ENCODE results near the gene DYRK3. TPM values are rescaled to one million over a fixed set of nuclear protein-coding genes. Genes with fewer than 3 reads are reported as not detected.
A peak's percentile ranks its signal among the peaks of the same experiment; 100 is the strongest.

Gene DYRK3
- total and polyA plus RNA-seq, 9 of the 15 experiments (the other 6 are each of a cell fraction or from before 2014, with no cell fraction given), result 4.5 to 33.7 (median 25.7) TPM

- TF ChIP-seq, protein P1, sequence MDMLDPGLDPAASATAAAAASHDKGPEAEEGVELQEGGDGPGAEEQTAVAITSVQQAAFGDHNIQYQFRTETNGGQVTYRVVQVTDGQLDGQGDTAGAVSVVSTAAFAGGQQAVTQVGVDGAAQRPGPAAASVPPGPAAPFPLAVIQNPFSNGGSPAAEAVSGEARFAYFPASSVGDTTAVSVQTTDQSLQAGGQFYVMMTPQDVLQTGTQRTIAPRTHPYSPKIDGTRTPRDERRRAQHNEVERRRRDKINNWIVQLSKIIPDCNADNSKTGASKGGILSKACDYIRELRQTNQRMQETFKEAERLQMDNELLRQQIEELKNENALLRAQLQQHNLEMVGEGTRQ (CRISPR knock-in tag; IDR thresholded peaks at IDR 0.05), result peak; percentile 91
- TF ChIP-seq, protein P2, sequence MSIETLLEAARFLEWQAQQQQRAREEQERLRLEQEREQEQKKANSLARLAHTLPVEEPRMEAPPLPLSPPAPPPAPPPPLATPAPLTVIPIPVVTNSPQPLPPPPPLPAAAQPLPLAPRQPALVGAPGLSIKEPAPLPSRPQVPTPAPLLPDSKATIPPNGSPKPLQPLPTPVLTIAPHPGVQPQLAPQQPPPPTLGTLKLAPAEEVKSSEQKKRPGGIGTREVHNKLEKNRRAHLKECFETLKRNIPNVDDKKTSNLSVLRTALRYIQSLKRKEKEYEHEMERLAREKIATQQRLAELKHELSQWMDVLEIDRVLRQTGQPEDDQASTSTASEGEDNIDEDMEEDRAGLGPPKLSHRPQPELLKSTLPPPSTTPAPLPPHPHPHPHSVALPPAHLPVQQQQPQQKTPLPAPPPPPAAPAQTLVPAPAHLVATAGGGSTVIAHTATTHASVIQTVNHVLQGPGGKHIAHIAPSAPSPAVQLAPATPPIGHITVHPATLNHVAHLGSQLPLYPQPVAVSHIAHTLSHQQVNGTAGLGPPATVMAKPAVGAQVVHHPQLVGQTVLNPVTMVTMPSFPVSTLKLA (conservative IDR thresholded peaks at IDR 0.05), result peak in 1 of 2 experiments; percentile 31; a peak in 2 of 4 replicates
- TF ChIP-seq CC2D1A (IDR thresholded peaks at IDR 0.05) (peak; percentile 74), ARID2 (IDR thresholded peaks at IDR 0.05) (0 out of 2 replicates have a peak, but pooled peaks have one; percentile 27), SMARCA4 (IDR thresholded peaks at IDR 0.05) (peak; percentile 27; the same call in 1 of the 2 replicates), TFE3 (CRISPR knock-in tag; IDR thresholded peaks at IDR 0.05) (peak; percentile 89), CBFA2T2 (conservative IDR thresholded peaks at IDR 0.05) (peak; percentile 67), HLTF (IDR thresholded peaks at IDR 0.05) (no peak), VEZF1 (CRISPR knock-in tag; IDR thresholded peaks at IDR 0.05) (peak; percentile 79), SMC3 (conservative IDR thresholded peaks at IDR 0.05; ENCODE audit: insufficient read depth, low read depth, low read length) (peak; percentile 76), FOS (IDR thresholded peaks at IDR 0.05; ENCODE audit: extremely low read depth, insufficient read length) (peak; percentile 20), TOE1 (IDR thresholded peaks at IDR 0.05; ENCODE audit: borderline replicate concordance) (peak; percentile 89), TOE1 (CRISPR knock-in tag; IDR thresholded peaks at IDR 0.05; ENCODE audit: borderline replicate concordance, low read depth) (no peak), KDM1A (IDR thresholded peaks at IDR 0.05) (no peak), JUND (IDR thresholded peaks at IDR 0.05; ENCODE audit: borderline replicate concordance, low read depth, low read length) (no peak), JUND (tag; IDR thresholded peaks at IDR 0.05; ENCODE audit: borderline replicate concordance, low read depth, low read length) (no peak), MAZ (CRISPR knock-in tag; conservative IDR thresholded peaks at IDR 0.05 in 1 of 2, IDR thresholded peaks at IDR 0.05 in 1 of 2) (peak in 1 of 2 experiments; percentile 63; a peak in 2 of 4 replicates), BHLHE40 (IDR thresholded peaks at IDR 0.05; ENCODE audit: low read length) (peak; percentile 23; the same call in 1 of the 2 replicates), RBM25 (IDR thresholded peaks at IDR 0.05; ENCODE audit: low read depth, low read length, severe bottlenecking) (peak; percentile 10), TARDBP (IDR thresholded peaks at IDR 0.05) (no peak), ARNT (IDR thresholded peaks at IDR 0.05) (no peak)
- TF ChIP-seq, protein P3, sequence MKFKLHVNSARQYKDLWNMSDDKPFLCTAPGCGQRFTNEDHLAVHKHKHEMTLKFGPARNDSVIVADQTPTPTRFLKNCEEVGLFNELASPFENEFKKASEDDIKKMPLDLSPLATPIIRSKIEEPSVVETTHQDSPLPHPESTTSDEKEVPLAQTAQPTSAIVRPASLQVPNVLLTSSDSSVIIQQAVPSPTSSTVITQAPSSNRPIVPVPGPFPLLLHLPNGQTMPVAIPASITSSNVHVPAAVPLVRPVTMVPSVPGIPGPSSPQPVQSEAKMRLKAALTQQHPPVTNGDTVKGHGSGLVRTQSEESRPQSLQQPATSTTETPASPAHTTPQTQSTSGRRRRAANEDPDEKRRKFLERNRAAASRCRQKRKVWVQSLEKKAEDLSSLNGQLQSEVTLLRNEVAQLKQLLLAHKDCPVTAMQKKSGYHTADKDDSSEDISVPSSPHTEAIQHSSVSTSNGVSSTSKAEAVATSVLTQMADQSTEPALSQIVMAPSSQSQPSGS (CRISPR knock-in tag; IDR thresholded peaks at IDR 0.05), result no peak
- TF ChIP-seq, protein P4, sequence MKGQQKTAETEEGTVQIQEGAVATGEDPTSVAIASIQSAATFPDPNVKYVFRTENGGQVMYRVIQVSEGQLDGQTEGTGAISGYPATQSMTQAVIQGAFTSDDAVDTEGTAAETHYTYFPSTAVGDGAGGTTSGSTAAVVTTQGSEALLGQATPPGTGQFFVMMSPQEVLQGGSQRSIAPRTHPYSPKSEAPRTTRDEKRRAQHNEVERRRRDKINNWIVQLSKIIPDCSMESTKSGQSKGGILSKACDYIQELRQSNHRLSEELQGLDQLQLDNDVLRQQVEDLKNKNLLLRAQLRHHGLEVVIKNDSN (CRISPR knock-in tag; IDR thresholded peaks at IDR 0.05), result peak; percentile 91
Measured at GRCh38 chr1:206631085-206631509, 4.2 kb upstream of the DYRK3 start (continued).
